Ishikawa (cell line): ENCODE results near the gene CHM.

ENCODE experiments used
- CEBPB ChIP-seq: IDR thresholded peaks from 2 replicates; pipeline ENCODE4 v1.6.1; 2012
- CREB1 ChIP-seq: IDR thresholded peaks from 2 replicates; pipeline ENCODE4 v1.6.1; 2012; ENCODE audit warnings: low read depth
- EGR1 ChIP-seq: IDR thresholded peaks from 2 replicates; pipeline ENCODE4 v1.6.1; 2012
- EP300 ChIP-seq: IDR thresholded peaks from 2 replicates; pipeline ENCODE4 v1.6.1; 2012; ENCODE audit warnings: borderline replicate concordance
- FOXM1 ChIP-seq: IDR thresholded peaks from 2 replicates; pipeline ENCODE4 v1.6.1; 2012; ENCODE audit warnings: low read depth, borderline replicate concordance
- RAD21 ChIP-seq: IDR thresholded peaks from 2 replicates; pipeline ENCODE4 v1.6.1; 2012; ENCODE audit warnings: low read depth
- TAF1 ChIP-seq: IDR thresholded peaks from 2 replicates; pipeline ENCODE4 v1.6.1; 2012; ENCODE audit warnings: low read depth, mild to moderate bottlenecking
- TCF12 ChIP-seq: IDR thresholded peaks from 2 replicates; pipeline ENCODE4 v1.6.1; 2012; ENCODE audit warnings: low read depth
- TEAD4 ChIP-seq: IDR thresholded peaks from 2 replicates; pipeline ENCODE4 v1.6.1; 2012
- YY1 ChIP-seq: IDR thresholded peaks from 2 replicates; pipeline ENCODE4 v1.6.1; 2012; ENCODE audit warnings: low read depth
- TF ChIP-seq, protein P1 (sequence below): IDR thresholded peaks from 2 replicates; pipeline ENCODE4 v1.6.1; 2012; ENCODE audit warnings: low read depth, mild to moderate bottlenecking
- TF ChIP-seq, protein P2 (sequence below): IDR thresholded peaks from 2 replicates; pipeline ENCODE4 v1.6.1; 2012

DNA sequence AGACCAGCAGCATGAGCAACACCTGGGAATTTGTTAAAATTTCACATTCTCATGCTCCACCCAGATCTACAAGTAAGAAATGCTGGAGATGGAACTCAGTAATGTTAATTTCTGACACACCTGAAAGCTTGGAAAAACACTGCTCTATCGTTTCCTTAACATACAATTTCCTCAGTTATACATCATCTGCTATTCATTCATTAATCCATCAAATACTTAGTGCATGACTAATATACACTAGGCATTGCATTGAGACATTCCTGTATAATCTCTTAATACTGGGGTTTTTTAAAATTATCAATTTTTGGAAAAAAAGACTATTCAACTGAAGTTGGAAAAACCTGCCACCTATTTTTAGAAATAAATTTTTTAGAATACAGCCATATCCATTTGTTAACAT is 106.1 kb downstream of the CHM start:
- TF ChIP-seq, protein P1, sequence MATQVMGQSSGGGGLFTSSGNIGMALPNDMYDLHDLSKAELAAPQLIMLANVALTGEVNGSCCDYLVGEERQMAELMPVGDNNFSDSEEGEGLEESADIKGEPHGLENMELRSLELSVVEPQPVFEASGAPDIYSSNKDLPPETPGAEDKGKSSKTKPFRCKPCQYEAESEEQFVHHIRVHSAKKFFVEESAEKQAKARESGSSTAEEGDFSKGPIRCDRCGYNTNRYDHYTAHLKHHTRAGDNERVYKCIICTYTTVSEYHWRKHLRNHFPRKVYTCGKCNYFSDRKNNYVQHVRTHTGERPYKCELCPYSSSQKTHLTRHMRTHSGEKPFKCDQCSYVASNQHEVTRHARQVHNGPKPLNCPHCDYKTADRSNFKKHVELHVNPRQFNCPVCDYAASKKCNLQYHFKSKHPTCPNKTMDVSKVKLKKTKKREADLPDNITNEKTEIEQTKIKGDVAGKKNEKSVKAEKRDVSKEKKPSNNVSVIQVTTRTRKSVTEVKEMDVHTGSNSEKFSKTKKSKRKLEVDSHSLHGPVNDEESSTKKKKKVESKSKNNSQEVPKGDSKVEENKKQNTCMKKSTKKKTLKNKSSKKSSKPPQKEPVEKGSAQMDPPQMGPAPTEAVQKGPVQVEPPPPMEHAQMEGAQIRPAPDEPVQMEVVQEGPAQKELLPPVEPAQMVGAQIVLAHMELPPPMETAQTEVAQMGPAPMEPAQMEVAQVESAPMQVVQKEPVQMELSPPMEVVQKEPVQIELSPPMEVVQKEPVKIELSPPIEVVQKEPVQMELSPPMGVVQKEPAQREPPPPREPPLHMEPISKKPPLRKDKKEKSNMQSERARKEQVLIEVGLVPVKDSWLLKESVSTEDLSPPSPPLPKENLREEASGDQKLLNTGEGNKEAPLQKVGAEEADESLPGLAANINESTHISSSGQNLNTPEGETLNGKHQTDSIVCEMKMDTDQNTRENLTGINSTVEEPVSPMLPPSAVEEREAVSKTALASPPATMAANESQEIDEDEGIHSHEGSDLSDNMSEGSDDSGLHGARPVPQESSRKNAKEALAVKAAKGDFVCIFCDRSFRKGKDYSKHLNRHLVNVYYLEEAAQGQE, result no peak
- TF ChIP-seq TAF1 (no peak), EP300 (no peak), EGR1 (no peak), RAD21 (no peak), TEAD4 (no peak), YY1 (no peak), FOXM1 (no peak), CEBPB (no peak), TCF12 (no peak), CREB1 (no peak)
- TF ChIP-seq, protein P2, sequence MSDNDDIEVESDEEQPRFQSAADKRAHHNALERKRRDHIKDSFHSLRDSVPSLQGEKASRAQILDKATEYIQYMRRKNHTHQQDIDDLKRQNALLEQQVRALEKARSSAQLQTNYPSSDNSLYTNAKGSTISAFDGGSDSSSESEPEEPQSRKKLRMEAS, result no peak
